ENCODE results near the gene SFT2D1. TPM values are rescaled to one million over a fixed set of nuclear protein-coding genes. Genes with fewer than 3 reads are reported as not detected.

SFT2D1 gene
- total and polyA plus RNA-seq, 9 of the 15 experiments (the other 6 are each of a cell fraction or from before 2014, with no cell fraction given) = 54.4 to 140 (median 74.6) TPM

DNA sequence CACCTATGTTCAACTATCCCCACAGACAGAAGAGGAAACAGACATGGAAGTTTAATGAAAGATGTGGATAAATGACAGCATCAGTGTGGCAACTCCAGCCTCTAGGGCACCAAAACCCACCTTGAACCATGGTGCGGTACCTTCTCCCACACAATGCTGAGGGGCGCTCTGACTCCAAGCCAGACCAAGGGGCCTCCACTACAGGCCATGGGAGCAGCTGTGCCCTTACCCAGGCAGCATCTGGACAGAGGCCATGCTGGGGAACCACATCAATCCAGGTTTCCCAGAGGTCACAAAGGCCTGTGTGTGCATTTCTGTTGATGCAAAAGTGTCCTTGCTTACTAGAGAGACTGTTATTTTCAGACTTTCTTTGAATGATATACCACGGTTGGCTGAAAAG, 38.2 kb downstream of the SFT2D1 start:
- DNase-seq (ENCODE audit: extremely low read depth in 1 of 4, low spot score in 3 of 4) = no peak
- FAIRE-seq = no peak
- H3K27ac ChIP-seq (ENCODE audit: extremely low read depth, low read depth, low read length) = no peak overlapping the region
- H3K9me1 ChIP-seq (ENCODE audit: control insufficient read depth, insufficient read depth, low read length) = no peaks in the 10 kb centered on the region
- CTCF ChIA-PET (ENCODE audit: low intra/inter-chr PET ratio) = no interaction called here
- H3K9me3 ChIP-seq (replicated peaks; ENCODE audit: control insufficient read depth, insufficient read depth, low read depth, low read length) = no peaks in the 10 kb centered on the region
- H3K9ac ChIP-seq (ENCODE audit: insufficient read depth in 1 of 2, low read depth in 2 of 2, low read length in 2 of 2) = no peak overlapping the region
- in situ Hi-C loops (cut with MboI) (no loop called here), intact Hi-C loops (cut with micrococcal nuclease) (no loop called here)
- H3K79me2 ChIP-seq (ENCODE audit: control insufficient read depth, insufficient read depth, low read length) = no peaks in the 10 kb centered on the region
- H4K20me1 ChIP-seq (replicated peaks; ENCODE audit: control insufficient read depth, insufficient read depth, low read length) = no peaks in the 10 kb centered on the region
- POLR2A ChIA-PET = no interaction called here
- no TSS peak for BruUV-seq (replicated peaks)
- no peak overlapping the region for H3K4me3 ChIP-seq
- peak; percentile 42; the same call in 2 of the 3 replicates for ATAC-seq
- WGBS (ENCODE audit: insufficient coverage, low coverage, missing lambda C conversion rate) = 0% methylated on average over 3 of the region's 3 CpGs
- H3K36me3 ChIP-seq (ENCODE audit: control insufficient read depth, insufficient read depth, low read length) = no peaks in the 10 kb centered on the region
- no peak overlapping the region for H2AFZ ChIP-seq (ENCODE audit: low read depth, low read length)
- H3K4me2 ChIP-seq (ENCODE audit: insufficient read depth, low read length) = no peak overlapping the region
- H3K4me1 ChIP-seq (replicated peaks in 1 of 2; ENCODE audit: control insufficient read depth in 2 of 2, insufficient read depth in 2 of 2, low read length in 2 of 2) = peaks cover 0 to 8% of the 10 kb centered on the region in 2 experiments; a peak in 1 of 5 replicates
- TF ChIP-seq HDAC8 (tag; IDR thresholded peaks at IDR 0.05) (no peak), HBP1 (CRISPR knock-in tag; IDR thresholded peaks at IDR 0.05) (no peak), RNF2 (IDR thresholded peaks at IDR 0.05) (no peak), NFYB (IDR thresholded peaks at IDR 0.05; ENCODE audit: extremely low read depth, insufficient read length) (no peak), IRF1 (CRISPR knock-in tag; IDR thresholded peaks at IDR 0.05; ENCODE audit: borderline replicate concordance) (no peak), ZNF696 (CRISPR knock-in tag; conservative IDR thresholded peaks at IDR 0.05) (no peak), NFRKB (IDR thresholded peaks at IDR 0.05; ENCODE audit: low read depth) (no peak), CHD2 (IDR thresholded peaks at IDR 0.05; ENCODE audit: low read depth, low read length) (no peak), ZNF24 (IDR thresholded peaks at IDR 0.05) (no peak), ZSCAN29 (IDR thresholded peaks at IDR 0.05) (no peak), HNRNPK (IDR thresholded peaks at IDR 0.05; ENCODE audit: low read depth, low read length, poor library complexity, severe bottlenecking) (no peak), ZNF121 (CRISPR knock-in tag; conservative IDR thresholded peaks at IDR 0.05) (no peak), SIX5 (IDR thresholded peaks at IDR 0.05; ENCODE audit: borderline replicate concordance in 1 of 2, insufficient read depth in 1 of 2, low read depth in 1 of 2, low read length in 2 of 2) (no peak), ARNT (IDR thresholded peaks at IDR 0.05) (no peak), SNIP1 (IDR thresholded peaks at IDR 0.05; ENCODE audit: low read depth) (no peak), MECOM (CRISPR knock-in tag; IDR thresholded peaks at IDR 0.05) (no peak)
- TF ChIP-seq, protein P1, sequence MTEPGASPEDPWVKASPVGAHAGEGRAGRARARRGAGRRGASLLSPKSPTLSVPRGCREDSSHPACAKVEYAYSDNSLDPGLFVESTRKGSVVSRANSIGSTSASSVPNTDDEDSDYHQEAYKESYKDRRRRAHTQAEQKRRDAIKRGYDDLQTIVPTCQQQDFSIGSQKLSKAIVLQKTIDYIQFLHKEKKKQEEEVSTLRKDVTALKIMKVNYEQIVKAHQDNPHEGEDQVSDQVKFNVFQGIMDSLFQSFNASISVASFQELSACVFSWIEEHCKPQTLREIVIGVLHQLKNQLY (CRISPR knock-in tag; conservative IDR thresholded peaks at IDR 0.05) = no peak
- TF ChIP-seq, protein P2, sequence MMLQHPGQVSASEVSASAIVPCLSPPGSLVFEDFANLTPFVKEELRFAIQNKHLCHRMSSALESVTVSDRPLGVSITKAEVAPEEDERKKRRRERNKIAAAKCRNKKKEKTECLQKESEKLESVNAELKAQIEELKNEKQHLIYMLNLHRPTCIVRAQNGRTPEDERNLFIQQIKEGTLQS (IDR thresholded peaks at IDR 0.05) = no peak
- TF ChIP-seq, protein P2 (CRISPR knock-in tag; conservative IDR thresholded peaks at IDR 0.05) = no peak
- H3K27me3 ChIP-seq (ENCODE audit: control insufficient read depth in 2 of 2, insufficient read depth in 2 of 2, low read length in 2 of 2) = peaks cover 42 to 60% of the 10 kb centered on the region in 2 experiments
